Spinal cord (tissue), 10 donors: ENCODE results near the gene SPECC1L. TPM values are rescaled to one million over a fixed set of nuclear protein-coding genes. Genes with fewer than 3 reads are reported as not detected.

Source experiments
- DNase-seq, 6 donors: peaks; one replicate each; pipeline versions ENCODE4 v3.0.0 to v3.0.0-alpha.2; 2013 to 2015; ENCODE audit warnings: low spot score in 6 of 6, low read depth in 4 of 6
- H3K27ac ChIP-seq: one replicate; pipeline ENCODE4 v1.5.1; 2013; ENCODE audit warnings: low read depth, low read length, control low read depth
- H3K27me3 ChIP-seq: one replicate; pipeline ENCODE4 v1.6.1; 2013; ENCODE audit warnings: low read length; ENCODE audit not compliant: control insufficient read depth, insufficient read depth
- H3K36me3 ChIP-seq: one replicate; pipeline ENCODE4 v1.6.1; 2013; ENCODE audit warnings: low read length; ENCODE audit not compliant: control insufficient read depth, insufficient read depth
- H3K4me1 ChIP-seq: one replicate; pipeline ENCODE4 v1.6.1; 2013; ENCODE audit warnings: low read length; ENCODE audit not compliant: control insufficient read depth, insufficient read depth
- H3K4me3 ChIP-seq: one replicate; pipeline ENCODE4 v1.5.1; 2013; ENCODE audit warnings: low read depth, low read length, control low read depth
- H3K9me3 ChIP-seq: one replicate; pipeline ENCODE4 v1.6.1; 2013; ENCODE audit warnings: low read length; ENCODE audit not compliant: control insufficient read depth, insufficient read depth
- WGBS: methylation state at CpG from one replicate; pipeline ENCODE4 v1.1.5; 2013; ENCODE audit warnings: missing lambda C conversion rate; ENCODE audit not compliant: insufficient coverage; 5-methylcytosine and 5-hydroxymethylcytosine counted together
- polyA plus RNA-seq, 2 donors: library from polyadenylated mRNA; unstranded; fragments of 120-200 nt; gene quantifications; one replicate each; pipeline ENCODE4 v1.2.1, GENCODE V29; 2013; ENCODE audit not compliant: insufficient read length in 2 of 2
- total RNA-seq, 2 donors: library from RNA; depleted of rRNA in 1 of 2; stranded (reverse); fragments of 120-200 nt in 1 of 2; fragments of >200 nt in 1 of 2; gene quantifications; one replicate each; pipeline versions ENCODE4 v1.2.3 to v1.2.4, GENCODE V29; 2013 to 2014
- donor health status: healthy.

Gene SPECC1L
- total and polyA plus RNA-seq, 4 donors: 37.0 to 50.5 (median 38.6) TPM

- H3K36me3 ChIP-seq: peaks cover 28% of the 10 kb centered on the region
- H3K4me3 ChIP-seq: no peak overlapping the region
- DNase-seq: no peak
- peak overlapping the region; percentile 51 for H3K27ac ChIP-seq
- no CpG with 5 or more reads among the region's 7 CpGs for WGBS
- no peaks in the 10 kb centered on the region for H3K9me3 ChIP-seq
- peaks cover 11% of the 10 kb centered on the region for H3K4me1 ChIP-seq
- no peaks in the 10 kb centered on the region for H3K27me3 ChIP-seq
Measured at GRCh38 chr22:24339452-24339747, 68.8 kb downstream of the SPECC1L start.

GRCh38 chr22:24341627-24342026 is 71.0 kb downstream of the SPECC1L start:
- Histone ChIP-seq H3K27me3 (no peaks in the 10 kb centered on the region), H3K4me1 (peaks cover 11% of the 10 kb centered on the region), H3K36me3 (peaks cover 29% of the 10 kb centered on the region), H3K27ac (no peak overlapping the region), H3K4me3 (no peak overlapping the region), H3K9me3 (no peaks in the 10 kb centered on the region)
- 100% methylated on average over 6 of the region's 6 CpGs for WGBS
- peak in 1 of 6 donors; percentile 29 for DNase-seq

- H3K27me3 ChIP-seq: no peaks in the 10 kb centered on the region
- H3K4me1 ChIP-seq: no peaks in the 10 kb centered on the region
- no peak overlapping the region for H3K4me3 ChIP-seq
- no peak for DNase-seq
- no peaks in the 10 kb centered on the region for H3K9me3 ChIP-seq
- WGBS: 90% methylated on average over 4 of the region's 4 CpGs
- peaks cover 52% of the 10 kb centered on the region for H3K36me3 ChIP-seq
- no peak overlapping the region for H3K27ac ChIP-seq
Measured at GRCh38 chr22:24350627-24351026, 80.0 kb downstream of the SPECC1L start.

- H3K27me3 ChIP-seq: no peaks in the 10 kb centered on the region
- no peak overlapping the region for H3K27ac ChIP-seq
- no peaks in the 10 kb centered on the region for H3K4me1 ChIP-seq
- no peak overlapping the region for H3K4me3 ChIP-seq
- no peaks in the 10 kb centered on the region for H3K9me3 ChIP-seq
- DNase-seq: no peak
- peaks cover 42% of the 10 kb centered on the region for H3K36me3 ChIP-seq
- 100% methylated on average over 1 of the region's 2 CpGs for WGBS
Measured at GRCh38 chr22:24353121-24353520, 82.5 kb downstream of the SPECC1L start.

- H3K4me3 ChIP-seq: no peak overlapping the region
- no peaks in the 10 kb centered on the region for H3K27me3 ChIP-seq
- peaks cover 36% of the 10 kb centered on the region for H3K36me3 ChIP-seq
- H3K9me3 ChIP-seq: no peaks in the 10 kb centered on the region
- DNase-seq: no peak
- no peak overlapping the region for H3K27ac ChIP-seq
- WGBS: no CpG with 5 or more reads among the region's 2 CpGs
- H3K4me1 ChIP-seq: no peaks in the 10 kb centered on the region
Measured at GRCh38 chr22:24355574-24355973, 84.9 kb downstream of the SPECC1L start.

- H3K9me3 ChIP-seq: no peaks in the 10 kb centered on the region
- H3K4me1 ChIP-seq: no peaks in the 10 kb centered on the region
- H3K4me3 ChIP-seq: no peak overlapping the region
- no peak overlapping the region for H3K27ac ChIP-seq
- H3K36me3 ChIP-seq: peaks cover 38% of the 10 kb centered on the region
- DNase-seq: no peak
- H3K27me3 ChIP-seq: no peaks in the 10 kb centered on the region
Measured at GRCh38 chr22:24357547-24357946, 86.9 kb downstream of the SPECC1L start.

GRCh38 chr22:24358105-24358836 is 87.6 kb downstream of the SPECC1L start:
- no peak for DNase-seq
- H3K27ac ChIP-seq: no peak overlapping the region
- H3K9me3 ChIP-seq: no peaks in the 10 kb centered on the region
- no peaks in the 10 kb centered on the region for H3K27me3 ChIP-seq
- WGBS: 93% methylated on average over 4 of the region's 8 CpGs
- no peak overlapping the region for H3K4me3 ChIP-seq
- H3K36me3 ChIP-seq: peaks cover 39% of the 10 kb centered on the region
- no peaks in the 10 kb centered on the region for H3K4me1 ChIP-seq

- Histone ChIP-seq H3K4me1 (no peaks in the 10 kb centered on the region), H3K36me3 (peaks cover 38% of the 10 kb centered on the region)
- 95% methylated on average over 4 of the region's 5 CpGs for WGBS
Measured at GRCh38 chr22:24359452-24360120, 89.0 kb downstream of the SPECC1L start.

GRCh38 chr22:24361976-24362646 is 91.5 kb downstream of the SPECC1L start:
- no peaks in the 10 kb centered on the region for H3K4me1 ChIP-seq
- no peaks in the 10 kb centered on the region for H3K9me3 ChIP-seq
- H3K4me3 ChIP-seq: no peak overlapping the region
- 86% methylated on average over 4 of the region's 4 CpGs for WGBS
- no peak overlapping the region for H3K27ac ChIP-seq
- DNase-seq: no peak
- peaks cover 40% of the 10 kb centered on the region for H3K36me3 ChIP-seq
- no peaks in the 10 kb centered on the region for H3K27me3 ChIP-seq

More at GRCh38 chr22:24359452-24360120, 89.0 kb downstream of the SPECC1L start:
- Histone ChIP-seq H3K9me3 (no peaks in the 10 kb centered on the region), H3K27me3 (no peaks in the 10 kb centered on the region), H3K27ac (no peak overlapping the region), H3K4me3 (no peak overlapping the region)
- no peak for DNase-seq
